Vagina (tissue), 2 donors: ENCODE measurements around the gene SCRT2. TPM values are rescaled to one million over a fixed set of nuclear protein-coding genes. Genes with fewer than 3 reads are reported as not detected.

Source experiments
- DNase-seq, 2 donors: peaks; one replicate each; pipeline ENCODE4 v3.0.0-alpha.2; 2017; ENCODE audit errors: extremely low spot score in 2 of 2
- H3K27ac ChIP-seq: fragments of 200-600 bp; sonication (generic); one replicate; pipeline ENCODE4 v1.5.1; 2019
- H3K27me3 ChIP-seq: fragments of 200-600 bp; sonication (generic); one replicate; pipeline ENCODE4 v1.5.1; 2019
- H3K36me3 ChIP-seq, 2 donors: fragments of 200-600 bp; sonication (generic); one replicate each; pipeline ENCODE4 v1.5.1; 2017 to 2019
- H3K4me1 ChIP-seq: fragments of 200-600 bp; sonication (generic); one replicate; pipeline ENCODE4 v1.5.1; 2019
- H3K4me3 ChIP-seq, 2 donors: fragments of 200-600 bp; sonication (generic); 1 replicate in 1 of 2; 2 replicates in 1 of 2; pipeline ENCODE4 v1.5.1; 2016 to 2019
- H3K9me3 ChIP-seq: fragments of 200-600 bp; sonication (generic); one replicate; pipeline ENCODE4 v1.5.1; 2019
- POLR2A ChIP-seq, 2 donors: fragments of 450-650 bp; IDR thresholded peaks; one replicate each; pipeline ENCODE4 v1.6.1; 2017; ENCODE audit warnings: antibody characterized with exemption in 2 of 2, mild to moderate bottlenecking in 2 of 2, moderate library complexity in 2 of 2
- POLR2AphosphoS5 ChIP-seq, 2 donors: sonication (generic); formaldehyde crosslinking; IDR thresholded peaks; one replicate each; pipeline ENCODE4 v1.9.0; 2017; ENCODE audit warnings: antibody characterized with exemption in 2 of 2, mild to moderate bottlenecking in 2 of 2, low read depth in 1 of 2; ENCODE audit not compliant: insufficient read depth in 1 of 2
- intact Hi-C: fragments of 100-400 bp; cut with DNase I; formaldehyde crosslinking; loops from one replicate; pipeline ENCODE4 v1.15.1; 2023
- total RNA-seq: library from RNA; depleted of rRNA; stranded (reverse); fragments of >200 nt; gene quantifications from one replicate; pipeline ENCODE4 v1.2.3, GENCODE V29; 2016
- TF ChIP-seq, protein P1 (sequence below), 3 experiments: fragments of 450-650 bp in 2 of 3; fragments of 200-600 bp in 1 of 3; sonication (generic) in 1 of 3; IDR thresholded peaks; one replicate each; pipeline ENCODE4 v1.5.1; 2017 to 2019; ENCODE audit warnings: antibody characterized with exemption in 3 of 3, mild to moderate bottlenecking in 2 of 3, moderate library complexity in 2 of 3

The SCRT2 gene
- total RNA-seq, 1 donor from 2014 or later: not detected

- H3K4me1 ChIP-seq: no peaks in the 10 kb centered on the region
Observed at GRCh38 chr20:620246-620645, 55.4 kb downstream of the SCRT2 start.

DNA sequence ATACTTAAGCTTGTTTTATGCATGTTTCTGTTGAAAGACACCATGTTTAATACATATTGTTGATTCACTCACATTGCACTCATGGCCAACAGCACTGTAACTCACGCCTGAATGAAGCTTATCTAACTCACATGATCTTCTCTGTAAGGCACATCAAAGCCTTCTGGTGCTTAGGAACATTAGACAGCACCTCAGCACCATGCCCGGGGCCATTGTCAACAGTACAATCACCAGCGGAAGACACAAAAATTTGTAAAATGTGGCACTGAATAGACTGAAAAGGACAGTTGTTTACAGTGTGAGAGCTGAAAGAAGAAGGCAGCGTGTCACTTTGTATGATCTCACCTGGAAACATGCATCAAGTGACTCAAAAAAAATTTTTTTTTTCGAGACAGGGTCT is 56.6 kb downstream of the SCRT2 start:
- Histone ChIP-seq H3K36me3 (no peaks in the 10 kb centered on the region), H3K27me3 (no peaks in the 10 kb centered on the region), H3K4me1 (no peaks in the 10 kb centered on the region), H3K27ac (no peak overlapping the region), H3K9me3 (peaks cover 6% of the 10 kb centered on the region), H3K4me3 (no peak overlapping the region)
- TF ChIP-seq, protein P1, sequence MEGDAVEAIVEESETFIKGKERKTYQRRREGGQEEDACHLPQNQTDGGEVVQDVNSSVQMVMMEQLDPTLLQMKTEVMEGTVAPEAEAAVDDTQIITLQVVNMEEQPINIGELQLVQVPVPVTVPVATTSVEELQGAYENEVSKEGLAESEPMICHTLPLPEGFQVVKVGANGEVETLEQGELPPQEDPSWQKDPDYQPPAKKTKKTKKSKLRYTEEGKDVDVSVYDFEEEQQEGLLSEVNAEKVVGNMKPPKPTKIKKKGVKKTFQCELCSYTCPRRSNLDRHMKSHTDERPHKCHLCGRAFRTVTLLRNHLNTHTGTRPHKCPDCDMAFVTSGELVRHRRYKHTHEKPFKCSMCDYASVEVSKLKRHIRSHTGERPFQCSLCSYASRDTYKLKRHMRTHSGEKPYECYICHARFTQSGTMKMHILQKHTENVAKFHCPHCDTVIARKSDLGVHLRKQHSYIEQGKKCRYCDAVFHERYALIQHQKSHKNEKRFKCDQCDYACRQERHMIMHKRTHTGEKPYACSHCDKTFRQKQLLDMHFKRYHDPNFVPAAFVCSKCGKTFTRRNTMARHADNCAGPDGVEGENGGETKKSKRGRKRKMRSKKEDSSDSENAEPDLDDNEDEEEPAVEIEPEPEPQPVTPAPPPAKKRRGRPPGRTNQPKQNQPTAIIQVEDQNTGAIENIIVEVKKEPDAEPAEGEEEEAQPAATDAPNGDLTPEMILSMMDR (IDR thresholded peaks at IDR 0.05): no peak
- TF ChIP-seq POLR2A (IDR thresholded peaks at IDR 0.05) (no peak), POLR2AphosphoS5 (IDR thresholded peaks at IDR 0.05; ENCODE audit: insufficient read depth in 1 of 2, low read depth in 1 of 2) (no peak)
- intact Hi-C loops: no loop called here
- no peak for DNase-seq

More at GRCh38 chr20:620246-620645, 55.4 kb downstream of the SCRT2 start:
- Histone ChIP-seq H3K27ac (no peak overlapping the region), H3K27me3 (no peaks in the 10 kb centered on the region), H3K4me3 (no peak overlapping the region), H3K36me3 (no peaks in the 10 kb centered on the region), H3K9me3 (peaks cover 6% of the 10 kb centered on the region)
- TF ChIP-seq, protein P1 (IDR thresholded peaks at IDR 0.05): no peak
- no peak for TF ChIP-seq POLR2A (IDR thresholded peaks at IDR 0.05)
- no peak for TF ChIP-seq POLR2AphosphoS5 (IDR thresholded peaks at IDR 0.05; ENCODE audit: insufficient read depth in 1 of 2, low read depth in 1 of 2)
- intact Hi-C loops: no loop called here
- DNase-seq: no peak

DNA sequence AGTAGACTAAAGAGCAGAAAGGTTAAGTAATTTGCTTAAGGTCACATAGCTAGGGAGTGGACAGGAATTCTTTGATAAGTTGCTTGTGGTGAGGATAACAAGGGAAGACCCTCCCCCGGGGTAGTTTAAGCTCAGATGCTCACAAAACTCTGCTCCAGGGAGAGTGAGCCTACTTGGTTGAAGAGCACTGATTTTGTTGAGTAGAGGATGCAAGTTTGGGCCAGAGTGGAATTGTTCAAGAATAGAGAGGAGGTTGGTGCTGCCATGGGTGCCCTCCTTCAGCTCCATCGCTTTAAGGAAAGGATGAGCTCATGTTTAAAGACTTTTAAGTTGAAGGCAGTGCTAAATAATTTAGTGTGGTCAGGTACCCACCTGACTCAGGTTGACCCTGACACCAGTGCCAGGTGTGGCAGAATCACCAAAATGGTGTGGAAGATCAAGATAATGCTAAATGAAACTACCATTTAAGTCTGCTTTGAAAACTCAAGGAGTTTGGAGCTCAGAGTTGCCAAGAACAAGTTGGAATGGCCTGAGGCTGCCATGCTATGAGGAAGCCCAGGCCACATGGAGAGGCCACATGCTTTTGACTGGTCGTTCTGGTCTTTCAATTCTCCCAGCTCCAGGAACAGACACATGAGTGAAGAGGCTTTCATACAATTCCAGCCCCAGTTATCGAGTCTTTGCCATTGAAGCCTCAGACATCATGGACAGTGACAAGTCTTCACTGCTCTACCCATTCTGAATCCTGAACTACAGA is 57.5 kb downstream of the SCRT2 start:
- Histone ChIP-seq H3K27me3 (no peaks in the 10 kb centered on the region), H3K27ac (no peak overlapping the region), H3K4me1 (no peaks in the 10 kb centered on the region), H3K9me3 (peaks cover 6% of the 10 kb centered on the region), H3K36me3 (no peaks in the 10 kb centered on the region), H3K4me3 (no peak overlapping the region)
- no peak for DNase-seq
- intact Hi-C loops: no loop called here
- TF ChIP-seq, protein P1 (IDR thresholded peaks at IDR 0.05): no peak
- no peak for TF ChIP-seq POLR2AphosphoS5 (IDR thresholded peaks at IDR 0.05; ENCODE audit: insufficient read depth in 1 of 2, low read depth in 1 of 2)
- TF ChIP-seq POLR2A (IDR thresholded peaks at IDR 0.05): no peak

- H3K36me3 ChIP-seq: no peaks in the 10 kb centered on the region
- no peaks in the 10 kb centered on the region for H3K27me3 ChIP-seq
- DNase-seq: no peak
- no peak overlapping the region for H3K4me3 ChIP-seq
- no peak overlapping the region for H3K27ac ChIP-seq
- TF ChIP-seq POLR2A (IDR thresholded peaks at IDR 0.05) (no peak), POLR2AphosphoS5 (IDR thresholded peaks at IDR 0.05; ENCODE audit: insufficient read depth in 1 of 2, low read depth in 1 of 2) (no peak)
- TF ChIP-seq, protein P1 (IDR thresholded peaks at IDR 0.05): no peak
- intact Hi-C loops: no loop called here
- peaks cover 6% of the 10 kb centered on the region for H3K9me3 ChIP-seq
- H3K4me1 ChIP-seq: peaks cover 9% of the 10 kb centered on the region
Observed at GRCh38 chr20:615514-615913, 60.1 kb downstream of the SCRT2 start.

GRCh38 chr20:611843-612185 is 63.8 kb downstream of the SCRT2 start:
- TF ChIP-seq, protein P1 (IDR thresholded peaks at IDR 0.05): no peak
- TF ChIP-seq POLR2AphosphoS5 (IDR thresholded peaks at IDR 0.05; ENCODE audit: insufficient read depth in 1 of 2, low read depth in 1 of 2) (no peak), POLR2A (IDR thresholded peaks at IDR 0.05) (no peak)

More at GRCh38 chr20:611843-612185, 63.8 kb downstream of the SCRT2 start:
- H3K36me3 ChIP-seq: no peaks in the 10 kb centered on the region
- H3K4me3 ChIP-seq: no peak overlapping the region
- H3K27me3 ChIP-seq: no peaks in the 10 kb centered on the region
- H3K27ac ChIP-seq: no peak overlapping the region
- H3K9me3 ChIP-seq: no peaks in the 10 kb centered on the region
- intact Hi-C loops: no loop called here
- peaks cover 12% of the 10 kb centered on the region for H3K4me1 ChIP-seq
- no peak for DNase-seq
